ENCODE data around the gene DDX53.

DDX53 gene

GRCh38 chrX:22999696-23000223 is at the start of gene DDX53:
TSS of gene DDX53 (plus strand) at chrX:22999960. CDS start at chrX:23000058, 98 bp downstream.
- no peak for DNase-seq (ENCODE audit: low read depth in 2 of 2)

GRCh38 chrX:22950269-22951266 is 49.2 kb upstream of the DDX53 start:
- DNase-seq (ENCODE audit: low read depth in 2 of 2) = no peak

- DNase-seq (ENCODE audit: low read depth in 2 of 2) = no peak
These were observed 47.8 kb upstream of the DDX53 start for GRCh38 chrX:22952010-22952409.

GRCh38 chrX:22958250-22958649 is 41.5 kb upstream of the DDX53 start:
- no peak for DNase-seq (ENCODE audit: low read depth in 2 of 2)

GRCh38 chrX:22959204-22959920 is 40.4 kb upstream of the DDX53 start:
- no peak for DNase-seq (ENCODE audit: low read depth in 2 of 2)

- no peak for DNase-seq (ENCODE audit: low read depth in 2 of 2)
These were observed 36.6 kb upstream of the DDX53 start for GRCh38 chrX:22963196-22963595.

GRCh38 chrX:22968494-22968893 is 31.3 kb upstream of the DDX53 start:
- DNase-seq (ENCODE audit: low read depth in 2 of 2) = no peak

- no peak for DNase-seq (ENCODE audit: low read depth in 2 of 2)
These were observed 30.3 kb upstream of the DDX53 start for GRCh38 chrX:22969411-22969810.

GRCh38 chrX:22970861-22971260 is 28.9 kb upstream of the DDX53 start:
- DNase-seq (ENCODE audit: low read depth in 2 of 2) = no peak

GRCh38 chrX:22974616-22975015 is 25.1 kb upstream of the DDX53 start:
- no peak for DNase-seq (ENCODE audit: low read depth in 2 of 2)

GRCh38 chrX:22975786-22976185 is 24.0 kb upstream of the DDX53 start:
- no peak for DNase-seq (ENCODE audit: low read depth in 2 of 2)

- DNase-seq (ENCODE audit: low read depth in 2 of 2) = no peak
These were observed 13.8 kb upstream of the DDX53 start for GRCh38 chrX:22985958-22986357.

- no peak for DNase-seq (ENCODE audit: low read depth in 2 of 2)
These were observed 12.3 kb upstream of the DDX53 start for GRCh38 chrX:22987452-22987851.

GRCh38 chrX:23003116-23003515 is 3.4 kb downstream of the DDX53 start:
- no peak for DNase-seq (ENCODE audit: low read depth in 2 of 2)

- no peak for DNase-seq (ENCODE audit: low read depth in 2 of 2)
These were observed 8.8 kb downstream of the DDX53 start for GRCh38 chrX:23008431-23009099.

- no peak for DNase-seq (ENCODE audit: low read depth in 2 of 2)
These were observed 12.4 kb downstream of the DDX53 start for GRCh38 chrX:23012162-23012561.

- no peak for DNase-seq (ENCODE audit: low read depth in 2 of 2)
These were observed 12.9 kb downstream of the DDX53 start for GRCh38 chrX:23012636-23013035.

- no peak for DNase-seq (ENCODE audit: low read depth in 2 of 2)
These were observed 13.6 kb downstream of the DDX53 start for GRCh38 chrX:23013366-23013765.

GRCh38 chrX:23031600-23031999 is 31.8 kb downstream of the DDX53 start:
- no peak for DNase-seq (ENCODE audit: low read depth in 2 of 2)

- DNase-seq (ENCODE audit: low read depth in 2 of 2) = no peak
These were observed 35.7 kb downstream of the DDX53 start for GRCh38 chrX:23035493-23035892.

- DNase-seq (ENCODE audit: low read depth in 2 of 2) = no peak
These were observed 46.7 kb downstream of the DDX53 start for GRCh38 chrX:23046443-23046842.
